Measurements from ENCODE around the gene IFNG. TPM values are rescaled to one million over a fixed set of nuclear protein-coding genes. Genes with fewer than 3 reads are reported as not detected.

Gene IFNG
- polyA plus RNA-seq, 1 donor (not counting 4 experiments of a cell fraction or from before 2014, with no cell fraction given): not detected

DNA sequence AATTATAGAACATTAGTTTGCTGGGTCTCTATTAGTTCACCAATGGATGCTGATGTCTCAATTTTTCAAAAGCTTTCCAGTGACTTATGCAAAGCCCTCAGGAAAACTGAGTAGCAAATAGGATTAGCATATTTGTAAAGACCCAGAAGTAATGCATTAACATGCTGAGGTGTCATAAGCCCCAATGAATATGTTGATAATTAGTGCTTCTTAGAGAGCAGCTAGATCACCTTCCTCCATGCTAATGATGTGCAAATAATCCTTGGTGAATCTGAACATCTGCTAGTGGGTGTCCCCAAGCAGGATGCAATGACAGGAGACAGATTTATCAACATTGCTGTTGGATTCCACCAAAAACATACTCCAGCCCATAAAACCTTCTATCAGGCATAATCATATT is 19.0 kb downstream of the IFNG start:
- dilution Hi-C loops (cut with MboI; ENCODE audit: extremely low pct_ligation_motif_present, low sequenced_read_pairs): no loop called here
- H3K79me2 ChIP-seq (ENCODE audit: control insufficient read depth, insufficient read depth, low read length): no peaks in the 10 kb centered on the region
- peaks cover 21% of the 10 kb centered on the region for H3K27me3 ChIP-seq (ENCODE audit: control insufficient read depth, extremely low read depth, insufficient read depth, low read length)
- H4K20me1 ChIP-seq (ENCODE audit: control insufficient read depth, extremely low read depth, insufficient read depth, low read length): no peaks in the 10 kb centered on the region
- H3K4me1 ChIP-seq (ENCODE audit: control insufficient read depth, extremely low read depth, insufficient read depth, low read length): no peaks in the 10 kb centered on the region
- no peak for FAIRE-seq
- no peak for DNase-seq (ENCODE audit: low read depth, low spot score)
- H3K4me3 ChIP-seq (ENCODE audit: control insufficient read depth in 2 of 3, extremely low read depth in 1 of 3, insufficient read depth in 2 of 3, low read depth in 1 of 3, low read length in 3 of 3): no peak overlapping the region
- H3K9me1 ChIP-seq (ENCODE audit: control insufficient read depth, extremely low read depth, insufficient read depth, low read length): no peaks in the 10 kb centered on the region
- H3K4me2 ChIP-seq (ENCODE audit: control insufficient read depth, extremely low read depth, insufficient read depth, low read depth, low read length): no peak overlapping the region
- H3K9me3 ChIP-seq (ENCODE audit: control insufficient read depth, low read depth, low read length): no peaks in the 10 kb centered on the region
- no peak overlapping the region for H3K27ac ChIP-seq (ENCODE audit: control insufficient read depth, insufficient read depth, low read length)
- TF ChIP-seq, protein P1, sequence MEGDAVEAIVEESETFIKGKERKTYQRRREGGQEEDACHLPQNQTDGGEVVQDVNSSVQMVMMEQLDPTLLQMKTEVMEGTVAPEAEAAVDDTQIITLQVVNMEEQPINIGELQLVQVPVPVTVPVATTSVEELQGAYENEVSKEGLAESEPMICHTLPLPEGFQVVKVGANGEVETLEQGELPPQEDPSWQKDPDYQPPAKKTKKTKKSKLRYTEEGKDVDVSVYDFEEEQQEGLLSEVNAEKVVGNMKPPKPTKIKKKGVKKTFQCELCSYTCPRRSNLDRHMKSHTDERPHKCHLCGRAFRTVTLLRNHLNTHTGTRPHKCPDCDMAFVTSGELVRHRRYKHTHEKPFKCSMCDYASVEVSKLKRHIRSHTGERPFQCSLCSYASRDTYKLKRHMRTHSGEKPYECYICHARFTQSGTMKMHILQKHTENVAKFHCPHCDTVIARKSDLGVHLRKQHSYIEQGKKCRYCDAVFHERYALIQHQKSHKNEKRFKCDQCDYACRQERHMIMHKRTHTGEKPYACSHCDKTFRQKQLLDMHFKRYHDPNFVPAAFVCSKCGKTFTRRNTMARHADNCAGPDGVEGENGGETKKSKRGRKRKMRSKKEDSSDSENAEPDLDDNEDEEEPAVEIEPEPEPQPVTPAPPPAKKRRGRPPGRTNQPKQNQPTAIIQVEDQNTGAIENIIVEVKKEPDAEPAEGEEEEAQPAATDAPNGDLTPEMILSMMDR (optimal IDR thresholded peaks at IDR 0.05 in 1 of 3, IDR thresholded peaks at IDR 0.05 in 1 of 3, conservative IDR thresholded peaks at IDR 0.05 in 1 of 3; ENCODE audit: extremely low read depth in 1 of 3, insufficient read depth in 2 of 3, low read length in 3 of 3): no peak
- no peak for TF ChIP-seq EZH2 (IDR thresholded peaks at IDR 0.05; ENCODE audit: low read length)
- no peak overlapping the region for H2AFZ ChIP-seq (ENCODE audit: control insufficient read depth, low read length)
- H3K36me3 ChIP-seq (ENCODE audit: control insufficient read depth in 2 of 2, extremely low read depth in 1 of 2, insufficient read depth in 2 of 2, low read length in 2 of 2): no peaks in the 10 kb centered on the region
- H3K9ac ChIP-seq (ENCODE audit: control insufficient read depth, extremely low read depth, insufficient read depth, low read length): no peak overlapping the region

DNA sequence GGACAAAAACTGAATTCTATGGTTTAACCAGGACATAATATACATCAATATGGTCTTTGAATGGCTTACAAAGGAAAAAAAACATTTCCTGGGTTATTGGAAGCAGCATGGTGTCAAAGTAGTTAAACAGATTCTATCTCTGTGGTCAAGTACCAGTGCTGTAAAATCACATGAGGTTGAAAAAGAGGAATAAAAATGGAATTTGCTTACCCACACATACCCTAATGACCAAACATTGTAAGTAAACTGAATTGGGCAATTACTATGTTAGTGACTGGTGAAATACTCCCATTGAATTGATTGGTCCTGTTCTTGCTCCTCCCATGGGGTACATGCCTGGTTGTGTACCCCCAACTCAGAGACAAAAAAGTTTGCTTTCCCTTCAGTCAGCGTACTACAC is 19.6 kb downstream of the IFNG start:
- Histone ChIP-seq H3K9me1 (ENCODE audit: control insufficient read depth, extremely low read depth, insufficient read depth, low read length) (no peaks in the 10 kb centered on the region), H3K4me2 (ENCODE audit: control insufficient read depth, extremely low read depth, insufficient read depth, low read depth, low read length) (no peak overlapping the region), H3K4me3 (ENCODE audit: control insufficient read depth in 2 of 3, extremely low read depth in 1 of 3, insufficient read depth in 2 of 3, low read depth in 1 of 3, low read length in 3 of 3) (no peak overlapping the region), H3K36me3 (ENCODE audit: control insufficient read depth in 2 of 2, extremely low read depth in 1 of 2, insufficient read depth in 2 of 2, low read length in 2 of 2) (no peaks in the 10 kb centered on the region), H2AFZ (ENCODE audit: control insufficient read depth, low read length) (no peak overlapping the region), H3K9me3 (ENCODE audit: control insufficient read depth, low read depth, low read length) (no peaks in the 10 kb centered on the region), H3K4me1 (ENCODE audit: control insufficient read depth, extremely low read depth, insufficient read depth, low read length) (no peaks in the 10 kb centered on the region), H4K20me1 (ENCODE audit: control insufficient read depth, extremely low read depth, insufficient read depth, low read length) (no peaks in the 10 kb centered on the region), H3K79me2 (ENCODE audit: control insufficient read depth, insufficient read depth, low read length) (no peaks in the 10 kb centered on the region), H3K27me3 (ENCODE audit: control insufficient read depth, extremely low read depth, insufficient read depth, low read length) (peaks cover 21% of the 10 kb centered on the region), H3K9ac (ENCODE audit: control insufficient read depth, extremely low read depth, insufficient read depth, low read length) (no peak overlapping the region), H3K27ac (ENCODE audit: control insufficient read depth, insufficient read depth, low read length) (no peak overlapping the region)
- TF ChIP-seq EZH2 (IDR thresholded peaks at IDR 0.05; ENCODE audit: low read length): no peak
- TF ChIP-seq, protein P1 (optimal IDR thresholded peaks at IDR 0.05 in 1 of 3, IDR thresholded peaks at IDR 0.05 in 1 of 3, conservative IDR thresholded peaks at IDR 0.05 in 1 of 3; ENCODE audit: extremely low read depth in 1 of 3, insufficient read depth in 2 of 3, low read length in 3 of 3): no peak
- FAIRE-seq: no peak
- DNase-seq (ENCODE audit: low read depth, low spot score): no peak
- dilution Hi-C loops (cut with MboI; ENCODE audit: extremely low pct_ligation_motif_present, low sequenced_read_pairs): no loop called here

Measured in keratinocyte (primary cell).